Fibroblast of peridontal ligament (primary cell): Measurements from ENCODE around the gene FCMR.
"Not testable (repeated sequence)": the region's sequence is repeated elsewhere in the genome, so short reads cannot be mapped to it uniquely, and the experiment has no call there.

Source experiments
- DNase-seq: peaks from one replicate; pipeline ENCODE4 v3.0.0-alpha.2; 2010; ENCODE audit errors: extremely low read depth

The FCMR gene

GRCh38 chr1:206949641-206950040 is 27.9 kb upstream of the FCMR start:
- no peak for DNase-seq

- no peak for DNase-seq
These were observed 27.5 kb upstream of the FCMR start for GRCh38 chr1:206949208-206949607.

GRCh38 chr1:206947255-206947654 is 25.5 kb upstream of the FCMR start:
- no peak for DNase-seq

- no peak for DNase-seq
These were observed 24.5 kb upstream of the FCMR start, which contains the start of gene PIGR for GRCh38 chr1:206946261-206946660. Gene PIGR (minus strand): TSS chr1:206946466. CDS start chr1:206940531, 5,935 bp downstream.

GRCh38 chr1:206945779-206946178 is 24.0 kb upstream of the FCMR start:
- DNase-seq: no peak

GRCh38 chr1:206944703-206945102 is 23.0 kb upstream of the FCMR start:
- DNase-seq: no peak

GRCh38 chr1:206941766-206942418 is 20.2 kb upstream of the FCMR start:
- DNase-seq: no peak

- DNase-seq: no peak
These were observed 18.8 kb upstream of the FCMR start for GRCh38 chr1:206940588-206940936.

- no peak for DNase-seq
These were observed 18.3 kb upstream of the FCMR start for GRCh38 chr1:206939841-206940587.

- no peak for DNase-seq
These were observed 17.4 kb upstream of the FCMR start for GRCh38 chr1:206939131-206939530.

GRCh38 chr1:206937425-206937824 is 15.7 kb upstream of the FCMR start:
- no peak for DNase-seq

GRCh38 chr1:206935491-206936067 is 13.8 kb upstream of the FCMR start:
- no peak for DNase-seq

- no peak for DNase-seq
These were observed 11.7 kb upstream of the FCMR start for GRCh38 chr1:206933333-206933945.

GRCh38 chr1:206932177-206932576 is 10.4 kb upstream of the FCMR start:
- DNase-seq: no peak

- DNase-seq: no peak
These were observed 10.0 kb upstream of the FCMR start for GRCh38 chr1:206931709-206932108.

- DNase-seq: no peak
These were observed 8.6 kb upstream of the FCMR start for GRCh38 chr1:206930210-206930798.

GRCh38 chr1:206929524-206929923 is 7.8 kb upstream of the FCMR start:
- no peak for DNase-seq

GRCh38 chr1:206926286-206926685 is 4.5 kb upstream of the FCMR start:
- DNase-seq: no peak

- no peak for DNase-seq
These were observed 3.5 kb upstream of the FCMR start for GRCh38 chr1:206925106-206925736.

- DNase-seq: no peak
These were observed 2.9 kb upstream of the FCMR start for GRCh38 chr1:206924592-206925105.

GRCh38 chr1:206923961-206924557 is 2.3 kb upstream of the FCMR start:
- DNase-seq: not testable (repeated sequence)
